ENCODE results near the gene LAMC3.

- no peak for TF ChIP-seq EZH2 (IDR thresholded peaks at IDR 0.05; ENCODE audit: insufficient read depth, poor library complexity, severe bottlenecking)
- no peak for TF ChIP-seq EZH2phosphoT487 (IDR thresholded peaks at IDR 0.05; ENCODE audit: insufficient read depth, low read depth)
These were observed 29.2 kb upstream of the LAMC3 start for GRCh38 chr9:130979591-130980385.
